GM10266 (cell line): Measurements from ENCODE around the gene GDF9.
"Not testable (repeated sequence)": the region's sequence is repeated elsewhere in the genome, so short reads cannot be mapped to it uniquely, and the experiment has no call there.

Source experiments
- DNase-seq: peaks from one replicate; pipeline ENCODE4 v3.0.0; 2012; ENCODE audit errors: extremely low spot score
- CTCF ChIP-seq: IDR thresholded peaks from 2 replicates; pipeline ENCODE4 v1.5.1; 2012; ENCODE audit warnings: mild to moderate bottlenecking, low read depth; ENCODE audit not compliant: control insufficient read depth, insufficient read depth; ENCODE audit errors: missing control alignments

The GDF9 gene

GRCh38 chr5:132865668-132866341 lies 464 bp downstream of the GDF9 start:
- TF ChIP-seq CTCF, result no peak
- no peak for DNase-seq

GRCh38 chr5:132860742-132861141 lies 5.5 kb downstream of the GDF9 start:
- TF ChIP-seq CTCF, result no peak
- no peak for DNase-seq

- no peak for TF ChIP-seq CTCF
- DNase-seq, result no peak
Observed at GRCh38 chr5:132859889-132860437, 6.3 kb downstream of the GDF9 start.

- no peak for DNase-seq
- TF ChIP-seq CTCF, result no peak
Observed at GRCh38 chr5:132856011-132856410, 10.3 kb downstream of the GDF9 start.

GRCh38 chr5:132854992-132855391 lies 11.3 kb downstream of the GDF9 start:
- not testable (repeated sequence) for DNase-seq

- TF ChIP-seq CTCF, result no peak
- no peak for DNase-seq
Observed at GRCh38 chr5:132854301-132854700, 12.0 kb downstream of the GDF9 start.

- TF ChIP-seq CTCF, result no peak
- no peak for DNase-seq
Observed at GRCh38 chr5:132853790-132854189, 12.5 kb downstream of the GDF9 start.
